GM19043 (cell line): ENCODE results near the gene TNS3.
"Not testable (repeated sequence)": the region's sequence is repeated elsewhere in the genome, so short reads cannot be mapped to it uniquely, and the experiment has no call there.

Source experiments
- ATAC-seq: cut with Tn5 transposase; IDR thresholded peaks from one replicate; pipeline ENCODE4 v1.9.1; 2021; ENCODE audit warnings: low read depth; ENCODE audit not compliant: unreplicated experiment

The TNS3 gene

DNA sequence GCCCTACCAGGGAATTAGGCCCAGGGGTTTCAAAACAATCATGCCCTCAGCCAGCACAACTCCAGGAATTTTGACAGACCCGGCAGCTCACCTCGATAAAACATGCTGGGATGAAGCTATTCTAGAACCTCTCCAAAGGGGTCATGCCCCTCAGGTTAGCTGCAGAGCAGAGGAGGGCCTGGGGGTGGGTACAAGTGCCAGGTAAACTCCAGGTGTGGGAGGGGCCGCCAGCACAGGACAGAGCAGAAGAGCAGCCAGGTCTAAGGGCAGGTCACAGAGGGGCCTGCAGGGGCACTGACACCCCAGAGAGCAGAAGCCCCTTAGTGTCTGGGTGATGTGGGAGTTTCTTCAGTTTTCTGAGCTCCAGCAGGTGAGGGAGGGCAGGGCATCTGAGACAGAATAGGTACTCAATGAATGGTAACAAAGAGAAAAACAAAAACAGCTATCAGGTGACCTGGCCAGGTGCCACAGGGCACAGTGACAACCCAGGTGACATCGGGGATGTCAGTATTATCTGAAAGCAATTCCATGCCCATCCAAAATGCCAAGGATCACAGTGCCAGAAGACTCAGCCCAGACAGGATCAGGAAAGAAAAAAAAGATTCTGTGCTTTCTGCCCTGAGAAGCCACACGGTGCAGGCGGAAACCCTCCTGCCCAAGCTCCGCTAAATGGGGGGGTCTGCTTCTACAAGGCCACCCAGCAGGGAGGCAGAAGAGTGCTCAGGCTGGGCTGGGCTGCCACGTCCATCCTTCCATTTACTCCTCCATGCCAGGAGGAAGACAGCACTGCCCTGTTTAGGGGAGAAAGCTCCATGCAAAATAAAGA, 104.5 kb downstream of the TNS3 start:
- no peak for ATAC-seq

DNA sequence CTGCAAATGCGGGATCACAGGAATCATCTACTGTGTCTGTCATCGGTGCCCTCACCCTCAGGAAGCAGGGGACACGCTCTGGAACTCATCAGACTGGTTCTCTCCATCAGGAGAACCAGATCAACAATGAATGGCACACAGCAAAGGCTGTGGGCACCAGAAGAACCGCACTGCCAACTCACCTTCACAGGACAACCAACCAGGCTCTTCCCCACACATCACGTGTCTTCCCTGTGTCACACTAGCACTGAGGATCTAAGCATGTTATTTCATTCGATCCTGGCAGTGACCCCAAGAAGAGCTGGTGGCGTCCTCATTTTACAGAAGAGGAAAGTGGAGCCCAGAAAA, 106.1 kb downstream of the TNS3 start:
- ATAC-seq = no peak

DNA sequence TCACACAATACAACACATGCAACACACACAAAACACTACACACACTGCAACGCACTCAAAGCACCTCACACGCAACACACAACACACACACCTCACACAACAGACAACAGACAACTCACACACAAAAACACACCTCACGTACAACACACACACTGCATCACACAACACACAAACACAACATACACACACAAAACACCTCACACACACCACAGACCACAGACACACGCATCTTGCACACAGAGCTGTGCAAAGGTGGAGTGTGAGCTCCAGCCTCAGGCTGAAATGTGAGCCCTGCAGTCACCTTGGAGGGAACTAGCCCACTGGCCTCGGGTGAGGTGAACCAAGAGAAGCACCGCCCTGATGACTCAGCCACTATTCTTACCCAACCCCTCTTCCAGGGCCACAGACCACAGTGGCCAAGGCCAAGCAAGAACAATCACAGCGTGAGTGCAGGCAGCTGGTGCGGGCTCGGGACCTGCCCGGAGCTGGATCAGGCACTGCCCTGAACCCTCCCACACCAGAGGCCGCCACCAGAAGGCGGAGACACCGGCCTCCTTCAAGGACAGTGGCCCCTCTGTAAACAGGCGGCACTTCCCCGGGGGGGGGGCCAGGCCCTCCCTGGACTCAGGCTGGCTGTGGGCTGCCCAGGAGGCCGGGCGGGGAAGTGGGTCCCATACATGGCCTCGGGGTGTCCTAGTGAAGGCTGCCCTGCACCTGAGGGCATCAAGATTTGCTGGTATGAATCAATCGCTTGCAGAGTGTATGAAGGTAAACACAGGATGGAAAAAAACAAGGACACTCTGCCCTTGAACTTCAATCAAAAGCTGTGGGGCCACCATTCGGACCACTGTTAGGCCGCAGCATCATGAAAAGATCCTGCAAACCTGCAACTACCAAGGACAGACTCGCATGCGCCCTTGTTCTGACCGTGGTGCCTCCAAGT, 106.7 kb downstream of the TNS3 start:
- ATAC-seq = peak; percentile 89

DNA sequence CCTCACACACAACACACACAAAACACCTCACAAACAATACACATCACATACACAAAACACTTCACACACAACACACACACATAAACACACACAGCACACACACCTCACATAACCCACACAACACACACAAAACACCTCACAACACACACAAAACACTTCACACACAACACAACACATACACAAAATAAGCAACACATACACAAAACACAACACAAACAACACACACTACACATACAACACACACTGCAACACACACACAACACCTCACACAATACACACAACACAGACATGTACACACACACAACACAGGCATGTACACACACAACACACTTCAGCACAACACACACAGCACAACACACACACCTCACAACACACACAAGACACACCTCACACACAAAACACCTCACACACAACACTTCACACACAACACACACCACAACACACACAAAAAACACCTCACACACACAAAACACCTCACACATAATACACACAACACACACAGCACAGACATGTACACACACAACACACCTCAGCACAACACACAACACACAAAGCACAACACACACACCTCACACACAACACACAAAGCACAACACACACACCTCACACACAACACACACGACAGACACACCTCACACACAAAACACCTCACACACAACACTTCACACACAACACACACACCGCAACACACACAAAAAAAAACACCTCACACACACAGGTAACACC, 107.5 kb downstream of the TNS3 start:
- no peak for ATAC-seq

DNA sequence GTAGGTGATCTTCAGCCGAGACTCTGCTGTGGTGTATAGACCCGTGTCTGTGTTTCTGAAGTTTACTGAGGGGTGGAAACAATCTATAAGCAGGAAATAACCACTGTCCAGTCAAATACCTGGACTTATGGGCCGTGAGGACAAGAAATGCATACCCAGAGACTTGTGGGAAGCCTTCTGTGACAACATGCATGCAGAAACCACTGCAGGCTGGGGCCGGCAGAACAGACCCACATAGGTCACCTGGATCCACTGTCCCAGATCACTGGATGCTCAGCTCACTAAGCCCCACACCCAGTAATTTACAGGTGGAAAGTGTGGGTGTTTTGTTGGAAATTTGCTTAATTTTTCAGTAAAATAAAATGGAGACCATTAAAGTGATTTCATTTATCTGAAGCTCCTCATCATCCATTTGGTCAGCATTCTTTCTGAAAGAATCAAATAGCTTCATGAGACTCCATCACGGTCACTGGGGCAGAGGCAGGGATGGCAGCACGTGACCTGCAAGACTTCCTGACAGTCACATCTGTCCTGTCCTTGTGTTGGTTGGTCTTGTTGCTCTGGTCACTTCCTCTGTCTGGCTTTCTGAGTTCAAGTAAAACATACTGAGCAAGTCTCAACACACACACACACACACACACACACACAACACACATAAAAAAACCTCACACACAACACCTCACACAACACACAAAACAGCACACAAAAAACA, 108.3 kb downstream of the TNS3 start:
- peak; percentile 30 for ATAC-seq

DNA sequence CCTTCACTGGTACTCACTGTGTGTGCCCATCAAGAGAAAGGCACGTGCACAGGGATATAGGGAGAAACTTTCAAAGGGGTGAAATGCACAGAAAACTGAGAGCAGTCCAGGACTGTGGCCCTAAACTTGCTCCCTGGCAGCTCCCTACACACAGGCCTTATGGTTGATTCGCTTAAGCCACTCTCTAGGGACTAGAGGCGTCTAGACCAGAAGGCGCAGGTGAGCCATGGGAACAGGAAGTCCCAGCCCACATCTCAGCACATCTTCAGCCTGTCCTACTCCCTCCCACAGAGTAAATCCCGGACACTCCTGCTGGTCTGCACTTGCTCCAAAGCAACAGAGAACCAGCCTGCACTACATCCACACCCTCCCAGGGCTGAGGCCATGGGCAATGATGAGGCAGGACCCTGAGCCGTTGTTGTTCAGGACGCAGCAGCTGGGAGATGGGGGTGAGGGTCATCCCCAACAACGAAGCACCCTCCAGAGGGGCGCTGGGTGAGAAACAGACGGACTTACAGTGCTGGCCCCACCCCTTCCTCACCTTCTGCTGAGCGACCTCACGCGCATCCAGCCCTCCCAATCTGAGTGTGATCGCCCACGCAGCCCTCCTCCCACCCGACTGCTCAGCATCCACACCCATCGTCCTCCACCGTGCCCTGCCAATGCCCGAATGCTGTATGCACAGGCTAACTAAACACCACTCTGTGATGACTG, 109.3 kb downstream of the TNS3 start:
- ATAC-seq = no peak

DNA sequence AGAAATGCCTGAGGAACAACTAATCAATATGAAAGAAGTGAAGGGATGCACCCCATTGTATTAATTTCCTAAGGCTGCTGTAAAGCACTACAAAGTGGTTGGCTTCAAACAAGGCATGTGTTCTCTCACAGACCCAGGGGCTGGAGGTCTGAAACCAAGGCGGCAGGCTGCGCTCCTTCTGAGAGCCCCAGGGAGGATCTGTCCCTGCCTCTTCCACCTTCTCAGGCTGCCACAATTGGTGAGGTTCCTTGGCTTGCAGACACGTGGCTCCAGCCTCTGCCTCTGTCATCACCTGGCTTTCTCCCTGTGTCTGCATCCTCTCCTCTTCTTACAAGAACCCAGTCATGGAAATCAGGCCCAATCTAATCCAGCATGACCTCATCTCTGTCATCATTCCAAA, 110.1 kb downstream of the TNS3 start:
- no peak for ATAC-seq

DNA sequence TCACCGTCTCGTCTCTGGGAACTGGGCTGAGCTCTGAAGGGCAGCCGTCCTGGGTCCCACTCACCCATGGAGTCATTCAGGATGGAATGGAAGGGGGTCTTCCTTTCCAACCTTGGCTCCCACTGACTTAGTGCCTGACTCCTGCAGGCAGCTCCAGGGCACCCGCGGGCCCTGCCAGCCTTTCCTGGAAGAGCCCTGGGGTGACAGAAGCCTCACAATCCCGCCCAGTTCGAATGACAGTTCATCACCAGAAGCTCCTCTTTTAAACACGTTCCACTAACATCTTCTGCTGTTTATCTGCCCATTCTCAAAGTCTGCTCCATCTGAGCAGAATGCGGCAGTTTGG, 110.6 kb downstream of the TNS3 start:
- ATAC-seq = no peak

DNA sequence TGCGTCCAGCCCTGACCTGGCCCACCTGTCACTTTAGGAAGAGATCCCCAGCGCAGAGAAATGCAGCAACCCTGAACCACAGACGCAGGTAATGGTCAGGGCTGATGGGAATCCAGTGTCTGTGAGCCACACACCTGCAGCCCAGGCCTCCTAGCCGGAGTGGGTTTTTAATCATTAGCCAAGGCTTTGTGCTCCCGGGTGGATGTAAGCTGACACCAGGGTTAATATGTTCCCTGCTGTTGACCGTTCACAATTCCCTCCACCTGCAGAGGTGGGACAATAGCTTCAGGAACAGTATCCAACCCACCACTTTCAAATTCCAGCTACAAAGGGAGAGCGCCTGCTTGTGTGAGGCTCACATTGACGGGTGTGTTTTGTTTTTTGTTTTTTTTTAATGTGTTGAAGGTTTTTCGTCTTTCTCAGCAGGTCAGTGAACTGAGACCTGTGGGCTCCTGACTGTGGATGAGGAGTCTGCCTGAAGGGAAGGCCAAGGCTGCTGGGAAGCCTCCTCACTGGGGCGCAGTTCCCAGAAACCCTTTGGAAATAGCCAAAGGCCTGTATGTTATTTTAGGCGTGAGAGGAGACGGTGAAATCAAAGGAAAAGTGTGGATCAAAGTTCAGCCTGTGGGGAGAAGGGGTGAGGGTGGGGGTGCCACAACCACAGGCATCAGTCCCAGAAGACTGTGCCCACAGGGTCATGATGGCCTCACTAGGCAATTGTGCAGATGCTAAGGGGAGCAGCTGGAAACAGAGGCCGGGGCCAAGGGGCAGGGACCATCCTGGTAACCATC, 111.1 kb downstream of the TNS3 start:
- no peak for ATAC-seq

DNA sequence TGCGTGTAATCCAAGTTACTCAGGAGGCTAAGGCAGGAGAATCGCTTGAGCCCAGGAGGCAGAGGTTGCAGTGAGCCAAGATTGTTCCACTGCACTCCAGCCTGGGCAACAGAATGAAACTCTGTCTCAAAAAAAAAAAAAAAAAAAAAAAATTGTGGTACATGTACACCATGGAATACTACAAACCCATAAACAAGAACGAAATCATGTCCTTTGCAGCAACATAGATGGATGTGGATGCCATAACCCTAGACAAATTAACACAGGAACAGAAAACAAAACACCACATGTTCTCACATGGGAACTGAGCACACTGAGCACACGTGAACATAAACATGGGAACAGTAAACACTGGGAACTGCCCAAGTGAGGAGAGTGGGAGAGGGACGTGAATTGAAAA, 112.1 kb downstream of the TNS3 start:
- not testable (repeated sequence) for ATAC-seq

DNA sequence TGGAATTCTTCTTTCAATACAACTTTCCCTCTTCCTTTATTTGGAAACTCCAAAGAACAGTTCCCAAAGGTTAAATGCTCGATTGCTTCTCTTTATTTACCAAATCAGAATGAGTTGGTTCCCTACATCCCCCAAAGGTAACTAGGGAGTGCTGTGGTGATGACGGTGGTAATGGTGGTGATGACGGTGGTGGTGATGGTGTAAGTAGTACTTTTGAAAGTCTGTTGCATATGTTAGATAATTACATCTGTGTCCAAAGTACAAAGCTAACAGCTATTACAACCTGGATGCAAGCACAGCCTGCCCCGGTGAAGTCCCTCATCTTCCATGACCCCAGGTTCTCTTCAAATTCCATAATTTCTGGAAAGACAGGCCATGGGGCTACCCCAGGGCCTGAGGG, 115.1 kb downstream of the TNS3 start:
- ATAC-seq = no peak

DNA sequence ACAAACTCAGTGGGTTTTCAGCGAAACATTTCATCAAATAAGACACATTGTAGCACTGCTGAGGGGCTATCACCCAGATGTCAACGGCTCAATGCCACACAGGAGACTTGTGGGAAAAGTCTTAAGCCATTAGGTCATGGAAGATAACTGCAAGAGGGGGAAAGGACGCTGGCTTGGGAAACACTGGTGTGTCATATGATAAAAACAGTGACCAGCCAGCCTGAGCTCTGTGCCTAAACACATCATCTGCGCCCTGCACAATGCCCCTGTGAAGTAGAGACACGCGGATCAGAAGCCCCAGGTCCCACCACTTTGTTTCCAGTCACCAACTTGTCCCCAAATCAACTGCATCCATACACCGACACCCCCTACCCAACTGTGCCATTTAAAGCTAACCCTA, 116.7 kb downstream of the TNS3 start:
- no peak for ATAC-seq

DNA sequence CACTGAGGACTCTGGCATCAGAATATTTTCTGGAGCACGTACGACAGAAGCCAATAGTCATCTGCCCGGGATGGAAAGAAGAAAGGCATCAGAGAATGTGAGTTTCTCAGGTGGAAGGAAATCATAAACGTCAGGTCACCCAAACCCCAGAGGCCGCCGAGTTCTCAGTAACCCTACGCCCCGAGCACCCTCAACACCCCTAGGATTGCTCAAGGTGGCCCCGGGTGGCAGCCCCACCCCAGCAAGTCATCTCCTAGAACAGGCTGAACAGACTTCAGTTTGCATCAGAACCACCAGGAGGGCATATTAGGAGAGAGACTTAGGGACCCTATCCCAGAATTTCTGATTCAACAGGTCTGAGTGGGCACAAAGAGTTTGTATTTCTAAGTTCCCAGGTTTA, 117.6 kb downstream of the TNS3 start:
- no peak for ATAC-seq

DNA sequence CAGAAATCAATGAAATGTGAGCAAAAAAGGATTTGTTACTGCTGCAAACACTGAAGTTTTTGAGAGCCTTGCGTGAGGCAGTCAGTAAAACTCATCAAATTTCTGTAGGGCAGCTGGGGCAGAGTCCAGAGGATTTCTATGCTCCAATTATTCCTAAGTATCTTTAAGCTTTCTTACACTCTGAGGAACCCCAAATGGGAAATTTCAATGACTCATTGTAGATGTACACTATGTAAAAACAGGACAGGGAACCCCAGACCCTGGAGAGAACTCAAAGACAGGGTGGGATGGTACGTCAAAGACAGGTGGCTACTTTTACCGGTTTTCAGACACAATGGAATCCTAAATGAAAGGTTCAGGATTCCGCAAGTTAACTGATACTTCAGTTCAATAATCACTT, 120.2 kb downstream of the TNS3 start:
- ATAC-seq = no peak

DNA sequence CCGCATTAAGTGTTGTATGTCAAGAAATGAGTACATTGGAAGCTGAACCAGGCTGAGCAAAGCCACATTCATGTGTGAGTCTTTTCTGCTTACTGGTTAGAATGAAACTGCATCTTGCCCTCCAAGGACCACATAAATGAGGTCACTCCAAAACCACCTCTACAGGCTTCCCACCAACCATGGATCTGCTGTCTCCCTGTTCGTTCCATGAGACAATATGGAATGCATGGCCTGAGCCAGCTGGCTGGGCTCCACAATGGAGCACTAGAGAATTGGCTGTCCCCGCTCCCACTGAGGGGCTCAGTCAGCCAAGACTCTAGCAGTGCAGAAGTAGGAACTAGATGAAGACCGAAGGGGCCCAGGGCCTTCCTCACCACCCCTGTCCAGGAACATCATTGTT, 120.8 kb downstream of the TNS3 start:
- no peak for ATAC-seq

DNA sequence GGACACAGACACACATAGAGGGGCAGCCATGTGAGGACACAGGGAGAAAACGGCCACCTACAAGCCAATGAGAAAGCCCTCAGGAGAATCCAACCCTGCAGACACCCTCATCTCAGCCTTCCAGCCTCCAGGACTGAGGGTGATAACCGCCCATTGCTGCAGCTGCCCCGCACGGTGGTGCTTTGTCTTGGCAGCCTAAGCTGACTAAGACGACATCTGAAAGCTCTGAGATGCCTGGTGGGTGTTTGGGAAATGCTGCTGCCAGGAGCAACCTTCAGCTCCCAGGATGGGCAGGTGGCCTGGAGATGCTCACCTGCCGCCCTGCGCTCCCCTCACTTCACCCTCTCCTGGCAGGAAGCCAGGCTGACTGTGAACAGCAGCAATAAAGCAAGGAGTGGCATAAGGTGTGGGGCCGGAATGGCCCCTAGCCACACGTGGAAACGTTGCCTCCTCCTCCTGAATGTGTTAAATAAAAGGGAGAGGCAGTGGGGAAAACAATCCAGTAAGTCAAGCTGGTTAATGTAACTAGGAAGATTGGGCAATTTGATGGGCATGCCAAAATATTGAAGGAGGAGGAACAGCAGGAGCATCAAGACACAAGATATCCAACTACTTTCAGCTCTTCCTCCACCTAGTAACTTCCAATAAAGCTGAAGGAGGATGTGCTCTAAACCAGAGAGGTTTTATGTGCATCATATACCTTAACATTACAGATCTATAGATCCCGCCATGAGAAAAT, 121.5 kb downstream of the TNS3 start:
- no peak for ATAC-seq

DNA sequence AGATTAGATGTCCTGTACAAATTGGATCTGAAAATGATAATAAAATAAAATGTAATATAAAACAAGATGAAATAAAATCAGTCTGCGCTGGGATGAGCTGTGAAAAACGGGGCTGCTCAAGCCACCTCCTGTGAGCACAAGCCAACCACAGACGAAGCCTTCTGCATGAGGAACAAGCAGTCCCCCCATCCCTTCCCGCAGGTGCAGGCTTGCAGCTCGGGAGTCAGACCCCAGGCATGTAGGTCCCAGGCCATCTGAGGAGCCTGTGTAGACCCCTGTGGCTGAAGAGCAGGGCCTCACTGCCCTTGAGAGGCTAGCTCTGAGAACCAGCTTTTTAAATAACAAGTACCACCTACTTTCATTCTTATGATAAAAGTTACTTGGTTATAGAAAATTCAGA, 123.4 kb downstream of the TNS3 start:
- ATAC-seq = no peak

DNA sequence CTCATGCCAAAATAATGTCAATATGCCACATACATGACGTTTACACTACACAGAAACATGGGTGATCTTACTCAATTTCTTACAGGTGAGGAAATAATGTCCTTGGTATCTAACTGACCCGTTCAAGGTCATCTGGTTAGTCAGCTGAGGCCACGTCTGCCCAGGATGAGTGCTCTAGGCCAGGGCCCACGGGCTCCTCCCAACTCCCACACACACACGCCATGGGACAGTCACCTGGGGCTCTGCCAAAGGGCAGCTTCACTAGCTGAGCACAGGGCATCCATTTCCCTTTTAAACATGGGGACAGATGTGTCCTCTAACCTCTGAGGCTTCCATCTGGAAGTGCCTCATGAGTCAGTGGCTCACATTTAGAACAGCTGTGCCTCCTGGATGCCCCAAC, 123.9 kb downstream of the TNS3 start:
- ATAC-seq = no peak
